Left hindlimb (tissue), 1 donor: Measurements from ENCODE around the gene NOX5.

ENCODE experiments used
- DNase-seq: peaks from one replicate; pipeline ENCODE4 v3.0.0-alpha.2; 2018

NOX5 gene

DNA sequence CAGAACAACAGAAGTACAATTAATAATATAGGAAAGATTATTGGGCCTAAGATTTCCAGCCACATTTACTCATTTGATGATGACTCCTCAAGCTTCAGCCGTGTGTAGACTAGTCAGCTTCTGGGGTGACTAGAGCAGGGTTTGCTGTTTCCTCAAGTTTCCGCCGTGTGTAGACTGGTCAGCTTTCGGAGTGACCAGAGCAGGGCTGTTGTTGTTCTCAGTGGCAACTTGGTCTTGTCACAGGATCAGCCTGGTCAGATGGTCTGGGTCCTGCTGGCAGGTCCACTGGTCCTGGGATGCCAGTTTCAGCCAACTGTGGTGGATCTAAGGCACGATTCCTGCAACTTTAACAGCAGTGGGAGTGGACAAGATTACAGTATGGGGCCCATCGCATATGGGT is 21.8 kb upstream of the NOX5 start:
- DNase-seq, result no peak

DNA sequence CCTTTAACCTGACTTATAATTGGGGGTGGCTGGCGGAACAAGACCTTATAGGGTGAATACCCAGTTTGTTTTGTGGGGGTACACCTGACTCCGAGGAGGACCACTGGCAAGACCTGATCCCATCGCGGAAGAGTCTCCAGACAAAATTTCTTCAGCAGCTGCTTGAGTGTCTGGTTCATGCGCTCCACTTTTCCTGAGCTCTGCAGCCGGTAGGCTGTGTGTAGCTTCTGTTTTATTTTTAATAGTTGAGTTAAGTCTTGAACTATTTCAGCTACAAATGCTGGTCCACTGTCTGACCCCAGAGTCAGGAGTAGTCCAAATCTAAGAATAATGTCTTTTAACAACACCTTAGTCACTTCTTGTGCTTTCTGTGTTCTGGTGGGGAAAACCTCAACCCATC is 21.2 kb upstream of the NOX5 start:
- DNase-seq, result no peak

DNA sequence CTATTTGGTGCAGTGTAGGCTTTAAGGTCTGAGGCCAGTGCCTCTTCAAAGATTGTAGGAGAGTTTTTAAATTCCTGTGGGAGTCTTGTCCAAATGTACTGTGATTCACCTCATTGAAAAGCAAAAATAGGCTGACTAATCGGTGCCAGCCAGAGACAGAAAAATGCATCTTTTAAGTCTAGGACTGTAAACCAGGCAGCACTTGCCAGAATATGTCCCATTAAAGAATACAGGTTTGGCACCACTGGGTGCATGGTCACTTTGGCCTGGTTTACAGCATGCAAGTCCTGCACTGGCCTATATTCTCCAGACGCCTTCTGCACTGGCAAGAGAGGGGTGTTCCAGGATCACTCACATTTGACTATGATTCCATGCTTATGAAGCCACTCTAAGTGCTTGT is 20.3 kb upstream of the NOX5 start:
- no peak for DNase-seq

DNA sequence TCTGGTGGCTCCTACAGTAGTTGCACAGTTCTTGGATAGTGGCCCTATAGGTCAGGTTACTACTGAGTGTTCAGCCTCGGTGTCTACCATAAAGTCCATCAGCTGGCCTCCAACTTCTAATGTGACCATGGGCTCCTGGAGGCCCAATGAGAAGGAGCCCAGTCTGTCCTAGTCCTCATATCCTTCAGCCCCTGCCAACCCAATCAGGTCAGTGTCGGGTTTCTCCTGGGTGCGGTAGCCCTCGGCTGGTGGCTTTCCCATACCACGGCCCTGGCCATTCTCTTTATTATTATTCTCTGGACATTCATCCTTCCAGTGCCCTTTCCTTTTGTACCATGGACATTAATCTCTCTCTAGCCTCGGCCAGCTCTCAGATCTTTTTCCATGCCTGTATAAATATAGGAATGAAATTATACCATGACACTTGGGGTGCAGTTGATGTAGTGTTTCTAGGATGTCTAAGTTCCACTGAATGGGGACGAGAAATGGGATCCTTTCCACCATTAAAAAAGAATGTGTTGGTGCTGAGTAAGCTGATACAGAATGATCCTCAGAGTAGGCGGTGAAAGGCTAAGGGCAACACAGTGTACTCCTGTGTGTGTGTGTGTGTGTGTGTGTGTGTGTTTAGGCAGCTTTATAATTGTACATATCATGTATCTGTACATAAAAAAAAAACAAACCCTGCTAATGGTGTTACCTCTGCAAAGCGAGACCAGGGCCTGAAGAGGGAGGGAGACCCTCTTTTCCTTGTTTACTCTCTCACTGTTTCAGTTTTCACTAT is 19.3 kb upstream of the NOX5 start:
- no peak for DNase-seq

DNA sequence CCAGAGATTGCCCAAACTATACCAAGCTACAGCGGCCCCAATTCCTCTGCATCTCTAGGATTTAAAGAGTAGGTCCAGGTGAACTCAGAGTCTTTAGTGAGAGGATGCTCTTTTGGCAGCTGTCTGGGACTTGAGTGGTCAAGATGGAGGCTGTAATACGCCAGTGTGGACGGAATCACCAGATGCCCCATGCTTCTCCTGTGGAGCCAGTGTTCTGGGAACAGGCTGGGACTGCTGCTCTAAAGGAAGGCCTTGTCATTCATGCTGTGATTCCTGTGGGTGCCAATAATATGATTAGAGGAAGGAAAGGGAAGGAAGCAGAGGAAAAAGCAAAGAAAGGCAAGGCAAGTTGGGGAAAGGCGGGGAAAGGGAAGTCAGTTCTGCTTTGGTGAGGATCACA is 17.4 kb upstream of the NOX5 start:
- no peak for DNase-seq

DNA sequence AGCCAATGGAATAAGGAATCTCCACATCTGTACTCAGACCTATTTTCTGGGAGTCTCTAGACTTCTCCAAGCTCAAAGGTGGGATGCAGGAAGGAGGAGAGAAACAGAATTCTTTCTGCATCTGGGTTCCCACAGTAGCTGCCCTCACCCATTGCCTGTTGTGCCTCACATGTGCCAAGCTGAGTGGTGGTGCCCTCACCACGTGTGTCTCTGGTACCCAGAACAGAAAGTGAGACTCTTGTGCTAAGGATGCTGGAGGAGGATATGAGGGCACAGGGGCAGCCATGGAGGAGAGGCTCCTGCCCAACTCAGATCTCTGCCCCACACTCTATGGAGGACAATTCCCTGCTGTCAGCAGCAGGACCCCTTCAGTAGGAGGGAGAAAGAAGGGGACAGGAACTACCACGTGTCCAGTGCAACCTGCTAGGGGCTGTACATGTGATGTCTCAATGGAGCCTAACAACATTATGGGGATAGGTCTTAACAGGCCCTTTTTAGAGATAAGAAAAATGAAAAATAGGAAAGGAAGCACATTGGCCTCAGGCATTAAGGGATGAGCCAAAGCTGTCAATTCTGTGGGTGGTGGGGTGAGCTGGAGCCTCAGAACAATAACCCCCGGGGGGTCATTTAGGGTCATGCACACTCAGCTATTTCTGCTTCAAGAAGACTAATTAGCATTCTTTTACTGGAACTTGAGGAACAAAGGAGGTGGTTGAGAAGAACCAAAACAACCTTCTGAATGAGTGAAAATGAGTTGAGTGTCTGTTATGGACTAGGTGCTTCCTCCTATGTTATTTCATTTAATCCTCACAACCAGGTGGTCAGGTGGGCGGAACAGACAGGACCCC is 16.3 kb upstream of the NOX5 start:
- DNase-seq, result no peak

DNA sequence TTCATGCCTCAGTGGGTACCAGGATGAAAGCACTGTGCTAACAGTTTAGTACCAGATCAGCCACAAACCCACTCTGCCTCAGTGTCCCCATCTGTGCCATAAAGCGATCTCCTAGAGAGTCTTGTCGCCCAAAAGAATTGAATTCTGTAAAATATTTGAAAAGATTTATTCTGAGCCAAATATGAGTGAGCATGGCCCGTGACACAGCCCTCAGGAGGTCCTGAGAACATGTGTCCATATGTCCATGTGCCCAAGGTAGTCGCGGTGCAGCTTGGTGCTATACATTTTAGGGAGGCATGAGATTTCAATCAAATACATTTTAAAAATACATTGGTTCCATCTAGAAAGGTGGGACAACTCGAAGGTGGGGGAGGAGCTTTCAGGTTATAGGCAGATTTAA is 15.4 kb upstream of the NOX5 start:
- no peak for DNase-seq

DNA sequence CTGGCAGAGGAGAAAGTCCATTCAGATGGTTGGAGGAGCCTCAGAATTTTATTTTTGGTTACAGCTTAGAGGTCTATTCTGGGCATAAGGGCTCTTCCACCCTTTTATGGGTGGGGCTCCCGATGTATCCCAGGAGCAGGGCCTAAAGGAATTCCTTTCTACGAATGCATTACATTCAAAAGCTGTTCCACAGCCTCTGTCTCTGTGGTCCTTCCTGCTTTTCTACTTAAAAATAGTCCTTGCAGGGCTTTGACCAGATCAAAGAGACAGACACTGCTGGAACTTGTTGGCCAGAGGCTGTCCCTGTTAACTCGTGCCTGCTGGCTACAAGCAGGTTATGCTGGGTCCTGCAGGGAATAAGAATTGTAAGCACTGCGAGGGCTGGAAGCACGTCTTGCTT is 14.4 kb upstream of the NOX5 start:
- no peak for DNase-seq

DNA sequence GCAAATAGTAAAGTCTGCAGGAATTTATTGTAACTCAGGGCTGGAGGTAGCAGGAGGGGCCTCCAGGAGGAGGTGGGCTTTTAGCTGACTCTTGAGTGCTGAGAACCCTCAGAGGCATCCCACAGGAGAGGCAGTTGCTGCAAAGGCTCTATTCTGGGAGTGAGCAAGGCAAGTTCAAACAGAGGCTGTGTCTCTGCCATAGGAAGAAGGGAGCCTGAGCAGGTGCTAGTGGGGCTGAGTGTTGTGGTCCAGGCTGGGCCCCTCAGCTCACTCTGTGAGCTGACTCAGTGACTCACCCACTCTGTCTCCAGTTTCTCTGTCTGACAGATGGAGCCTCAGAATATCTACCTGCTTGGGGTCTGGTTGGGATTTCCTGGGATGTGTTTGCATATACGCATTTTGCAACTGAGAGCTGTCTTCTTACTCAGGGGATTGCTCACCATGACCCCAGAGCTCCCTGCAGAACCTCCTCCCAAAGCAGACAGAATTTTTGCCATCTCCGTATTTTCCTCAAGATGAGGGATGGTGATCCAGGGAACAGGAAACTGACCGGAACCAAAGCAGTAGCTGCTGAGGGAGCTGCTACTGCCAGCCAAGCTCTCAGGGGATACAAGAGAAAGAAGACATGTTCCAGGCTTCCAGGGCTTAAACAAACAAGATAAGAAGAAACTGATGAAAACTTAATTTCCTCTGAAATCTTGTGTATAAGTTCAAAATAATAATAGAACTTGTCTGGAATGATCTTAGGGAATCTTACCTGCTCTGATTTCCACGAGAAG is 13.6 kb upstream of the NOX5 start:
- no peak for DNase-seq

DNA sequence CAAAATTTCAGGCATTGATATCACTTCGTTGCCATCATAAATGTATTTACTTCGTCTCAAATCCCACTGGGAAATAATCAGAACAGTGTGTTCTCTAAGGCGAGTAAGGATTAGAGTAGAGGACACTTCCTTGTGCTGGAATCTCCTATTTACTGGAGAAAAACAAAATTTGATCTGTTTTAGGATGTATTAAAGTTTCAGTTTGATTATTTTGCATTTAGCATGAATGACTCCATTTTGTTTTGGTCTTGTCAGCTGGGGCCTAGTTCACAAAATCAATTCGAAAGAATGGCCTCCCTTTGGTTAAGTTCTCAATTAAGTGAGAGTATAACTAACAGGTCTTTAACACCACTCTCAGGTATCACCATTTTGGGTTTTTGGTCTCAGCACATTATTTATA is 11.7 kb upstream of the NOX5 start:
- no peak for DNase-seq

DNA sequence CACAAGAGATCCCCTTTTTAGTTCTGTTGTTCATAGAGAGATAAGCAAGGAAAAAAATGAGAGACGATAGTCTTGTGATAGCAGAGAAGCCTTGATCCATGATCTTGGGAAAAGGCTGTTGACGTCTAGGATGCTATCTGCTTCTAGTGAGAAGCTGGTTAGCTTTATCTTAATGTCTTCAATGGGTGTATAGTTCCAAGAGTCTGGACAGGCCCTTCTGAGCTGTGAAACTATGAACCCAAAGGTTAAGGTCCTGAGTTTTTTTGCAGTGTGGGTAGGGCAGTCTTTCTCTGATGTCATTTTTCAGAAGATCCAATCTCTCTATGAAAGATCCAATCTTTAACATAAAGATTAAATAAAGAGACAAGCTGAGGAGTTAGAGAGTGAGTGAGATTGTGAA is 10.5 kb upstream of the NOX5 start:
- DNase-seq, result no peak

DNA sequence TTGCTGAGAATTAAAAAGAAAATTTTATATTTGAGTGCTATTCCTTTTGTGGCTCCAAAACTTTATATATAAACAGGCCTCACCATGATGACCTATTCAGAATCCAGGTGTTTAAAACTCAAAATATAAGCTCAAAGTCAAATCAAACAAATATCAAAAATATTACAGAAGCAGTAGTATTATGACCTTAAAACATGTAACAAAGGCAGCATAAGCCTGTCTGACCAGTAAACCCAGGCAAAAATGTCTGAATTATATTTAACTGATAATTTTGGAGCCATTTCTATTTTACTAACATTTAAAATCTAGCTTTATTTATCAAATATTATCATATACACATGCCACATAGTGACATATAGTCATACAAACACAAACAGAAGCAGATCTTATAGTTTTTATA is 6.4 kb upstream of the NOX5 start:
- no peak for DNase-seq

DNA sequence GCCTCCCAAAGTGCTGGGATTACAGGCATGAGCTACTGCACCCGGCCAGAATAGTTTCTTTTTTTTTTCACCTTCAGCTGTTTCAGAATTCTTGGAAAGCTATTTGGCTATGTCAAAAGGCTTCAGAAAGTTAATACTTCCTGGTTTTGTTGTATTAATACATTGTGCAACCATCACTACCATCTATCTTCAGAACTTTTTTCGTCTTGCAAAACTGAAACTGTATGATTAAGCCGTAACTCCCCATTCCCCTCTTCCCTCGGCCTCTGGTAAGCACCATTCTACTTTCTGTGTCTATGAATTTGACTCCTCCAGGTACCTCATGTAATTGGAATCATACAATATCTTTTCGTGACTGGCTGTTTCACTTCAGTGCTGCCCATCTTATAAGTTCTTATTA is 5.2 kb upstream of the NOX5 start:
- no peak for DNase-seq

DNA sequence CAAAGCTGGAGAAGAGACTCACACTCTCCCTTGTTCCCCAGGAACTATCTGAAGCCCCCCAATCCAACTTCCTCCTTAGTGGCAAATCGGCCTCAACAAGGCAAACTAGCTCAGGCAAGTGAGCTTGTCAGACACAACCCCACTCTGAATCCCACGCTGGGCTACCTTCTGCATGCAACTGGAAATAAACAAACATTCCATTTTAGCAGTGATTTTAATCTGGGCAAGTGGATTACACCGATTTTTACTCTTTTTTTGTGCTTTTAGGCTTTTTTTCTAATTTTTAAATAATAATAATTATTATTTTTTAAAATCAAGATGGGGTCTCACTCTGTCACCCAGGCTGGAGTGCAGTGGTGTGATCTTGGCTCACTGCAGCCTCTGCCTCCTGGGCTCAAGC is 2.9 kb upstream of the NOX5 start:
- DNase-seq, result no peak

DNA sequence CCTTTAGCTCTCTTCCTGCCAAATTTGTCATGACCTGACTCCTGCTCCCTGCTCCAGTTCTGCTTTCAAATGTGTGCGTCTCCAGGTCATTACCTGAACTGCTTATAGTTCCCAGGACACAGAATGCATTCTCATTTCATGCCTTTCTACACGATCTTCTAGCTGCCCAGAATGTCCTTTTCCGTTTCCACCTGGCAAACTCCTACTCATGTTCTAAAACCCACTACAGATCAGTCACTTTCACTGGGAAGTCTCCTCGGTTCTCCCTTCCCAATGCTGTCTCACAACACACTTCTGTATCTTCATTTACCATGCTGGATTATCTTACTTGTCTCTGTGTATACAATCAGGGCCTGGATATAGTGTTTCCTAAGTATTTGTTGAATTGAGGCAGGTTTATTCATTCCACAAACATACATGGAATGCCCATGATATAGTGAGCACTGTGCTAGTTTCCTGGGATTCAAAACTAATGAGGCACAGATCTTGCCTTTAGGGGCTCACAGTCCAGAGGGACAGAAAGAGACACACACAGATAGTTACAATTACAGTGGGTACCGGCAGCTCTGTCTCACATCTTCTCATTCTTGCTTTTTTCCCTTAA is 1.6 kb upstream of the NOX5 start:
- DNase-seq, result no peak

DNA sequence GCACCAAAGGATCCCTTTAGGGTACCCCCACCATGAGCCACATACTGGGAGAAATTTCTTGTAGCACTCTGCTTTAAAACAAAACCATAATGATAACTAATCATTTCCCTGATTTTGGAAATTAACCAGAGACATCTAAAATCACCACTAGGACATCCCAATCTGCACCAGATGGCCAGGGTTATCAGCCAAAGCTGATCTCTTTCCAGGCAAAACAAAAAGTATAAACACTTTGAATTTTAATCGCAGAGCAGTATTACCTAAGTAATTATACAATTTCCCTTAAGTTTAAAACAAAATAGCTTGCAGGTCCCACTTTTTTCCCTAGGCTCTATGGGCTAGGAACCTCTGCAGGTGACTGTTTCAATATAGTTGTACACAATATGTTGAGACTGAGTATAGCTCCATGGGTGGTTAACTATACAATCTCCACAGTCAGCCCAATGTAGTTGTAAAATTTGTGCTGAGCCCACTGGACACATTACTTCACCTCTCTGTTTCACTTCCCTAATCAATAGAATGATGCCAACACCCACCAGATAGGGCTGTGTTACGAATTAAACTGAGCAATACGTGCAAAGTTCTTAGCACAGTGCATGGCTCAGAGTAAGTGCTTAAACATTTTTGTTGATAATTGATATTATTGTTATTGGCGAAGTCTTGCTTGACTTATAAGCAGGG is 629 bp upstream of the NOX5 start:
- no peak for DNase-seq

DNA sequence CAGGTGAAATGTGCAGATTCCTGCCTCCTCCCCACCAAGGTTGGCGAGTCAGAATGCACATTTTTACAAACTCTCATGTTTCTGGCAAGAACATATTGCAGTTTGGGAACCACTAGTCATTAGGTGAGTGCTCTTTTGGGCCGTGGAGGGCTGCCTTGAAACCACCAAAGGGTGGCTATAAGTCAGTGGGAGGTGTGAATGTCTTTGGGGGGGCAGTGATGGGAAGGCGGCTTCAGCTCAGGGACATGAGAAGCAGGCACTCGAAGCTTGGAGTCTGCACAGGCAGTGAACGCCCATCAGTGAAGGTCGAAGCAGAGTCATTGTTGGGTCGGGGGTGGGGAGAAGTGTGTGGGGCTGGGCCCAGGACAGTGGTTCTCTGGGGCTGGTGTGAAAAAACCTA is 1.1 kb downstream of the NOX5 start:
- no peak for DNase-seq

DNA sequence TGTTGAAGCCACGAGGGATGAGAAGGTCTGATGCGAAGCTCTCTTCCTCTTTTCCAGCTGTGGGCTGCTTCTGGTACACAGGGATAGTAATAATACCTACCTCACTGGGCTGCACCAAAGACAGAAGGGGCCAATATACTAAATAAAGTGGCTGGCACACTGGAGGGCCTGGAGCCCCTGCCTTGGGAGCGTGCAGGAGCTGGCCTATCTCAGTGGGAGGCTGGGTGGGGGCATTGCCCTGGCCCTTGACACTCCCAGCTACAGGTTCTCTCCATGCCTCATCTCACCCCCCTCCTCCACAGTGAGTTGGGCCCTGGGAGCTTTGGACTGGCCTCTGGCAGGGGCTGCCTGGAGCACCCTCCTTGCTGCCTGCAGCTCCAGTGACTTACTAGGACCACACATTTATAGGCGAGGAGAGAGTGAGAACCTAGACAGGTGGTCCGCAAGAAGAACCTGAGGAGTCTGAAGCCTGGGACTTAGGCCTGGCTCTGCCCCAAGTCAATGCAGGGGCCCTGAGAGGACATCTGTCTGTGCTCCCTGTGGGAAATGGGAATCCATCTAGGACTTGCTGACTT is 1.6 kb downstream of the NOX5 start:
- no peak for DNase-seq

DNA sequence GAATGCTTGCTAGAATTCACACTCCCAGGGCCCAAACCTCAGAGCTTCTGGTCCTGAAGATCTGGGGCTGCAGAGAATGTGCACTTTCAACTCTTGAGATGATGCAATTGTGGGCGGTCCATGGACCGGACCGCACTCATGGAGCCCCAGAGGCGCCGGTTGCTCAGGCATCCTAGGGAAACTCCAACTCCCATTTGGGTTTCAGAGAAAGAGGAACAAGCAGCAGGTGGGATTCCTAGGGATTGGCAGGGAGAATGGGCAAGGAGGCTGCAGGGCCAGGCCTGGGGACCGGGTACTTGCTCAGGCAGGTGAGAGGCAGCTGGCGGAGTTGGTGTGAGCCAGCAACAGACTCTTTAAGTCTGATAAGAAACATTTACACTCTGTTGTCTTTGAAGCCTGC is 3.5 kb downstream of the NOX5 start:
- DNase-seq, result no peak

DNA sequence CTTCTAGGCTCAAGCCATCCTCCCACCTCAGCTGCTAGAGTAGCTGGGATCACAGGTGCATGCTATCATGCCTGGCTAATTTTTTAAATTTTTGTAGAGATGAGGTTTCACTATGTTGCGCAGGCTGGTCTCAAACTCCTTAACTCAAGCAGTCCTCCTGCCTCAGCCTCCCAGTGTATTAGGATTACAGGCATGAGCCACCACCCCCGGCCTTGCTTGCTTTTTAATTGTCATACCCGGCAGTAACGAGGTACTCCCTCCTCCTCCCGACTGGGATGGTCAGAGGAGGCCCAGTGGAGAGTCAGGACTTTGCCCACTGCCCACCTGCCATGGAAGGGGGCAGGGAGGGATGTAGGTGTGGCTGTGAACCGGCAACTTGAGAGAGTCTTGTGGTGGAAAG is 4.5 kb downstream of the NOX5 start:
- DNase-seq, result no peak

DNA sequence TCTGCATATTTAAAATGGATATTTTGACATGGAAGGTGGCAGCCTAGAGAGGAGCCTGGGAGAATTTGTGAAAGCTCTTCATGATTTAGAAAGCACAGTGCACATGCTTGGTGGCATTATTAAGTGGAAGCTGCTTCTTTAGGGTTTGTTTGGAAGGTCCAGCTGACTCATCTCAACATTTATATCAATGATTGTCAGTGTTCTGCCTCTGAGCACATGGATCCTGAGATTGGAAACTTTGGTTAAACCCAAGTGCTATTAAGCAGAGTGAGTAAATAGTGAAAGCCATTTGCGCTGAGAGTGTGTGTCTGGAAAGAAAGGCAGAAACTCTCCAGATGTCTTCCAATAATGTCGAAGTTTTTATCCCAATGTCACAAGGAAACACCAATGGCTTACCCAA is 7.4 kb downstream of the NOX5 start:
- no peak for DNase-seq

DNA sequence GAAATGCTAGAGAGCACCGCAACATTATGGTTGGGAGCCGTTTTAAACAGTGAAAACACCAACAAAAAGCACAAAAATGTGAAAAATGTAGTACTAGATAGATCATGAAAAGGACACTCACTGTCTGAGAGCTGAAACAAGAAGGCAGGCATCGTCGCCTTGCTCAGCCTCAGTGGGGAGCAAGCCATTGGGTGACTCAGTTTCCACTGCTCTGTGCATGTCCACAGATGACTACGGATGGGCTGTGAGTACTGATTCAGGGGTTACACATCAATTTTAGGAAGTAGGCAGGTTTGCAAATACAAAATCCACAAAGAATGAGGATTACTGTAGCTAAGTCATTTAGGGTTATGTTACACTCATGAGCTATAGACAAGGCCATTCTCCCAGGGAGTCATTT is 10.8 kb downstream of the NOX5 start:
- no peak for DNase-seq
